Right renal pelvis (tissue), 4 donors: Measurements from ENCODE around the gene FAM120AOS. TPM values are rescaled to one million over a fixed set of nuclear protein-coding genes. Genes with fewer than 3 reads are reported as not detected.

Source experiments
- DNase-seq, 4 donors: peaks; one replicate each; pipeline ENCODE4 v3.0.0-alpha.2; 2013; ENCODE audit warnings: low read depth in 4 of 4, low spot score in 3 of 4, missing footprints in 1 of 4
- polyA plus RNA-seq, 4 donors: library from polyadenylated mRNA; unstranded; fragments of 120-200 nt; gene quantifications; one replicate each; pipeline ENCODE4 v1.2.1, GENCODE V29; 2013; ENCODE audit not compliant: insufficient read length in 4 of 4

FAM120AOS gene
- polyA plus RNA-seq, 4 donors, result 62.3 to 69.6 (median 67.1) TPM

DNA sequence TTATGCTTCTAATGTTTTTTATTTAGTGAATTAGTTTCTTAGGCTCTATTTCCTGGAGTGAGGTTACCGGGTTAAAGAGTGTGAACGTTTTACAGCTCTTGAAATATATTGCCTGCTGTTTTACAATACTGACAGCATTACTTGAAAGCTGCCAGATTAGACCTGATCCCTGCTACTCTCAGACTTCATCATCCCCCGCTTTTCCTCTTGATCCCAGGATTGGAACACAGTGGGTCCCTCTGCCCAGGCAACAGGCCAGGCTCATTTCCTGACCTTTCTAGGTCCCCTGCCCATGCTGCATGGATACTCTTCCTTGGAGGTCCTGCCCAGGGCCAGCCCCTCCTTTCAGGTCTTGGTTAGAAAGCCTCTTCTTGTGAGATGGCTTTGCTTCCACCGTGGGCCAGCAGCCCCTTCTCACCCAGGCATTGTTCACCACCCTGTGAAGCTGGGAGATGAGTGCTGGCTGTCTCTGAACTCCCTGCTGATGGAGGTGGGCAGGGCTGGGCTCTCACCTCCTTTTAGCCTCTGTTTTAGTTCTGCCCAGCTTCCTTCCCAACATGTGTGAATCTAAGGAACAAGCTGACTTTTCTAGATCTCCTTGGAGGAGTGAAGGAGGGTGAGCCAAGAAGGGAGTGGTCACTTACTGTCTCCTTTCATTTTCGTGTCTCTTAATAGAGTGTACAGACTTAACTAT is 15.5 kb upstream of the FAM120AOS start:
- peak in 3 of 4 donors; percentile 44 to 65 (median 58) for DNase-seq

DNA sequence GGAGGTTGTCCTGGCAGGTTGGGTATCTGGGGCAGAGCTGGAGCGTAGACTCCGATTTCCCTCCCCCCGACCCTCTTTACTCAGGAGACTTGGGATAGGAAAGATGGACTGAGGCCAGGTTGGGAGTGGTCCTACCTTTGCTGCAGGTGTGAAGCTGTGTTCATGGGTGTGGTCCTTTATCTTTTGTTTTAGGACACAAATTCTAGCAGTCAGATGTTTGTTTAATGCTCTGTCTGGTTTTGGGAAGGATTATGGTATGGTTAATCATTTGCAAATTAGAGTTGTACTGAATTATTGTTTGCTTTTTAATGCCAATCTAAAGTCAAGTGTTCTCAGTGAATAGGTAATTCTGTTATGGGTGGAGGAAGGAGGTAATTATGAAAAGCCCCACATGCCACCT is 14.1 kb upstream of the FAM120AOS start:
- no peak for DNase-seq

GRCh38 chr9:93467062-93467416 is 13.7 kb upstream of the FAM120AOS start:
- DNase-seq, result no peak

DNA sequence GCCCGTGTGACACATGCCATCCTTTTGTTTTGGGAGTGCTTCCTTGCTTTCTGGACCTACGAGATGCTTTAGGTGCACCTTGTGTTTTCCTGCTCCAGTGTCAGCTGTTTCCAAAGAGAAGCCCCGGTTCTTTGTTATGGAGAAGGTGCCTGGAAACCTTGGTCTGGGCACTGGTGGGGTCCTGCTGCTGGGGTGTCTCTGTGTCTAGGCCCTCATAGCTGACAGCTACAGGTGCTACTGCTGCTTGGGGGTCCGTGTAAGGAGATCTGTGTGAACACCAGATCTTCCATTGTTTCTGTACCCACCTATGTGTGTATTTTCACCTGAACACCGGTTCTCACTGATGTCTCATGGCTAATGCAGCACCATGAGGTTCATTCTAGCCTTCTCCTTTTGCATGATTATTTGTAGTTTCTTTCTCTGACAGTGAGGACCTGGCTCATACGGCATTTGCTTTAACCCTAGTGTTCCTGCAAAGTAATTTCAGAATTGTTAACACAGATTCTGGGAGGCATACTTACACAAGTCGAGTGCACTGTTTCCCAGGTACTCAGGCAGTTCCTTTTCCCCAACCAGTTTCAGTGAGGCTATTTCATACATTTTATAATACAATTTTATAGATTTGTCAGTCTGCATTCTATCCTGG is 13.2 kb upstream of the FAM120AOS start:
- no peak for DNase-seq

DNA sequence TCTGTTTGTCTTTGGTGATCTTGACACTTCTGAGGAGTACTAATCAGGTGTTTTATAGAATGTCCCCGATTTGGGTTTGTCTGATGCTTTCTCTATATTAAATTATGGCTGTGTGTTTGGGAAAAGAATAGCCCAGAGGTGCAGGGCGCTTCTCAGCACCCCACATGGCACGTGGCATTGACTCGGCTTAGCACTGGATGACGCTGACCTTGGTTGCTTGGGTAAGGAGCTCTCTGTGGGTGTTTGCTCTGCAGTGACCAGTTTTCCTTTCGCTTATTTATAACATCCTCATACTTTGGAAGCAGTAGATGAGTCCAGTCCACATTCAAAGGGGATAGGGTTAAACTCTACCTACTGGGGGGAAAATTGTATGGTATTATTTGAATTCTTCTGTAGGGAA is 12.5 kb upstream of the FAM120AOS start:
- DNase-seq, result no peak

DNA sequence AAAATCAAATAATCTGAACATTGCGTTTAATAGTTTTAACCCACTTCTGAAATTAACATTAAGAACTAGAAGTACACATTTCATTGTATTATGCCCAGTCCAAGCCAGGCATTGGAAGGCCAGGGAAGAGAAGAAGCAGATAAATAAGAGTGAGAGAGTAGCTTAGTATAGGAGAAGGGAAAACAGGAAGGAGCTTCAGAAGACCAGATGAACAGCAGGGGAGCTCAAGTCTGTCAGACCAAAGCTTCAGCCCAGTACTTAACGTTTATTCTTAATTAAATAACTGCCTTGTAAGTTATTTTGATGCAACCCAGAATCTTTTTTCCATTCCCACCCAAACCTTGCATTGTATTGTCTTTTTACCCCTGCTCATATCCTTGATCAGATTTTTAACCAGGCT is 11.5 kb upstream of the FAM120AOS start:
- DNase-seq, result no peak

- no peak for DNase-seq
These were observed 11.0 kb upstream of the FAM120AOS start for GRCh38 chr9:93464395-93464794.

DNA sequence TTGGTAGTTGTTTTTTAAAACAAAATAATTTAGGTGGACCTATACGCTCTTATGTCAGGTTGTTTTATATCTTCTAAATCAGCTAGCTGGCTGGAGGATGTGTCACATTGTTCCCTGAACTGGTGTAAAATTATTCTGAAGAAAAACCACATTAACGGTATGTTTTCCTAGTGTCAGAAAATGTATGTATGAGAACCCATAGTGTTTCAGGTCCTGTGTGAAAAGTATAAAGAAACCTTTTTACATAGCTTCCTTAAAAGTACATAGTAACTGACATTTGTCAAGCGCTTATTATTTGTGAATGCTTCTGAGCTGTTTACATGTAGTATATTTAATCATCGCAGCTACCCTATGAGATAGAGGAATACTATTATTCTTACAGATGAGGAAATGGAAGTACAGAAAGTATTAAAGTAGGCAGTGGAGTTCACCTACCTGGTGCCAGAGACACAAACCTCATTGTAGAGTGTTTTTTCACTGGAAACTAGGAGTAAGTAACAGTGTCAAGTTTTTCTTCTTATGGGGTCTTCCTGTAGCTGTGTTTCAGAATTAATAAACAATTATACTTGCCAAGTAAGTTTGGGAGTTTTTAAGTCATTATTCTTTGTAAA is 10.4 kb upstream of the FAM120AOS start:
- DNase-seq, result no peak

DNA sequence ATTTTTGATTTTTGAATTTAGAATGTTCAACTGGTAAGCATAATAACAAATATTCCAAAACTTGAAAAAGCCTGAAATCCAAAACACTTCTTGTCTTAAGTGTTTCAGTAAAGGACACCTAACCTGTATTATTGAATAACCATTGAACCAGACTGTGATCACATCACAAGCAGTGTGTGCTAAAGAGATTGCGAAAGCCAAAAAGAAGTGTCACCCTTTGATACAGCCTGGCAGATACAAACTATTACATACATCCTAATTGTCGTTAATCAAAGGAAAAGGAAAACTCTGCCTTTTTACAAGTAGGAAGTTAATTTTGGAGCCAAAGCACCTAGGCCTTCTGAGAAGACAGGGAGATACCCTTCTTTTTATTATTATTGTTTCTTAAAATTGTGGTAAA is 8.4 kb upstream of the FAM120AOS start:
- DNase-seq, result no peak

DNA sequence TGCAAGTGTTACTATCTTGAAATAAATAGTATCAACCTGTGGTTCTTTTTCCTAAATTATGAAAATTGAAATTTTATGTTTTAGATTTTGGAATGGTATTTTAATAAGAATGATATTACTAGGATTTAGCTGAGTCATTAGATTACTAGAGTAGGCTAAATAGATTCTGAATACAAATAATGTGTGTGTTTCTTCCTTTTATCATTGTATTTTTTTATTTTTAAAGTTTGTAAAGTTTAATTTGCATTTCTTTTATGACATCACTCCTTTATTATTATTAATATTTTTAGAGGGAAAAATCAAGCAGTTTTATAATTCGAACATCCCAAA is 8.0 kb upstream of the FAM120AOS start:
- DNase-seq, result no peak

DNA sequence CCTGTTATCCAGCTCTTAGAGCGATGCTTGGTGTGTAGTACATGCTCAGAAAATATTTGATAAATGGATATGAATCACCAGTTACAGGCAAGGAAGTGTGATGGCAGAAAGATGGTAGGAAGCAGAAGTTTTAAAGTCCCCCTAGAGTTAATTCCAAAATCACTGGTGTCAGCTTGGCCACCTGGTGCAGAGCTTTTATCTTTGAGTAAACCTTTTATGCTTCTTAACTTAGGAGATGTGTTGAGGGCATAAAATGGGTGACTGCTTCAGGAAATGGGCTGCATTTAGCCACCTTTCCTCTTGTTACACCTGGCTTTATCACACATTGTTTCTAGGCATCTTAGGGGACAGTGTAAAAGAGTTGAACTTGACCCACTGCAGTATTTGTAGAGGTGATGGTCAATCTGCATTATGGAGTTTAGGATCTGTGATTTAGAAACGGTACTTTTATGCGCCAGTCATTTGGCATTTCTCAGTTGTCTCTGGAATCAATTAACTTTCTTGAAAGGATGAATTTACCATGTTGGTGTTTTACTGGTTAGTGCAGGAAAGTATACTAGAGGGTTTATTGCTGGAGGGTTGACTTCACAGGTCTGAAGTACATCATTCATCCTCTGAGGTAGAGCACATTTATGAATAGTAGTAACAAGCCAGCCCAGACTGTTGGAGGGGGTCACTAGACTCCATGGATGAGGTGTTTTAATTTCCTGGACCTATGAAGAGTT is 7.5 kb upstream of the FAM120AOS start:
- no peak for DNase-seq

GRCh38 chr9:93459432-93459847 is 6.1 kb upstream of the FAM120AOS start:
- DNase-seq, result no peak

- DNase-seq, result no peak
These were observed 5.3 kb upstream of the FAM120AOS start for GRCh38 chr9:93458712-93459111.

DNA sequence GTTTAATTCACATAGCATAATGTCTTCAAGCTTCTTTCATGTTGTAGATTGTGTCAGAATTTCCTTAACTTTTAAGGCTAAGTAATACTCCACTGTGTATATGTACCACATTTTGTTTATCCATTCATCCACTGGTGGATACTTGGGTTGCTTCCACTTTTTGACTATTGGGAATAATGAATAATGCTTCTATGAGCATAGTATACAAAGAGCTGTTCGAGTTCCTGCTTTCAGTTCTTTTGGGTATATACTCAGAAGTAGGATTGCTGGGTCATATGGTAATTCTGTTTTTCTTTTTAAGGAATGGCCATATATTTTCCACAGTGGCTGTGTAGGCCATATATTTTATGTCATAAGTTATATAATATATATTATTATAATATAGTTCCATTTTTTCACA is 3.6 kb upstream of the FAM120AOS start:
- DNase-seq, result no peak

GRCh38 chr9:93456504-93456903 is 3.1 kb upstream of the FAM120AOS start:
- DNase-seq, result no peak

DNA sequence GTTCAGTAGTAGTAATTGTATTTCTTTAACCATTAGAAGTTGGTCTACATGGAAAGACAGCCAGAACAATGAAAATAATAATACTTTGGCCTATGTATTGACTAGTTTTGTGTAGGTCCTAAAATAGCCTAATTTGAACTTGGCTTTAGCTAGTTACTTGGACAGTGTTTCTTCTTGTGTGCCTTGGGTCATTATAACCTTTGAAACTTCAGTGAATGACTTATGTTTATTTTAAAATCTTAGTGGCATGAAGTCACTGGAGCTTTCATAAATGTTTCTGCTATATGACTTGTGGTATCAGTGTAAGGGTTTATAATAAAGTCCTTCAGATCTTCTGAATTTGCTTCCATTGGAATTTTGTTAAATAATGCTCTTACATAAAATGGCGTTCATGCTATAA is 2.6 kb upstream of the FAM120AOS start:
- no peak for DNase-seq

DNA sequence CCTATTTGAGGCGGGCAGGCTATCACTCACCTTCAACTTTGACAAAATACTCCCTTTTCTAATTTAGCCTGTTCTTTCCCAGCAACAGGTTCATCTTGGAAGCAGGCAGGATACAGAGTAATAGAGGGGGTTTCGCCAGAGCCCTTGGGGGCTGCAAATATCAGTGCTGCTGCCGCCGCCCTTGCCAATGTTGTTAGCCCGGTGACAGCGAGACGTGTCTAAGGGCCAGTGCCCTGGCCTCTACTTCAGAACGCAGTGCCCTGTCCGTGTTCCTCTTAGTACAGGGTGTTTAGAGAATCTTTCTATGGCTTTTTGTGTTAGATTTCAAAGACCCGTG is 703 bp downstream of the FAM120AOS start:
- no peak for DNase-seq

DNA sequence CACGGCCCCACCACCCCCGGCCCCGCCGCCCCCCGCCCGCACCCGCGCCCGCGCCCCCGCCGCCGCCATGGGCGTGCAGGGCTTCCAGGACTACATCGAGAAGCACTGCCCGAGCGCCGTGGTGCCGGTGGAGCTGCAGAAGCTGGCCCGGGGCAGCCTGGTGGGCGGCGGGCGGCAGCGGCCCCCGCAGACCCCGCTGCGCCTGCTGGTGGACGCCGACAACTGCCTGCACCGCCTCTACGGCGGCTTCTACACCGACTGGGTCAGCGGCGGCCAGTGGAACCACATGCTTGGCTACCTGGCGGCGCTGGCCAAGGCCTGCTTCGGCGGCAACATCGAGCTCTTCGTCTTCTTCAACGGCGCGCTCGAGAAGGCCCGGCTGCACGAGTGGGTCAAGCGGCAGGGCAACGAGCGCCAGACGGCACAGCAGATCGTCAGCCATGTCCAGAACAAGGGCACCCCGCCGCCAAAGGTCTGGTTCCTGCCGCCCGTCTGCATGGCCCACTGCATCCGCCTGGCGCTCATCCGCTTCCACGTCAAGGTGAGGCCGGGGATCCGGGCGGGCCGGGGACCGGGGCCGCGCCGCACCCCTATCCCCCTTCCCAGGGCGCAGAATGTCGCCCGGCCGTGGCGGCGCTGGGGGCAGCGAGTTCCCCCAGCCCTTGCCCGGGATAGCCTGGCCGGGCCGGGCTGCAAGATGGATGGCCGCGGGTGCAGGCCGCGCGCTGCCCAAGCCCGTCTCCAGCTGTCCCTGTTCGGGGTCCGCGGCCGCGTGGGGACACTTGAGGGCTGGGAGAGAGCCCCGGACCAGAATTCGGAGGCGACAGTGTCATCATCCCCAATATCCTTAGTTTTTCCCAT is 1.3 kb downstream of the FAM120AOS start:
- DNase-seq, result peak in 1 of 4 donors; percentile 49

- DNase-seq, result peak in 3 of 4 donors; percentile 53 to 71 (median 61)
These were observed 2.2 kb downstream of the FAM120AOS start, which contains the start of gene FAM120A for GRCh38 chr9:93450945-93451815. TSS of gene FAM120A (plus strand) at chr9:93451685. CDS start at chr9:93451916, 231 bp downstream.

DNA sequence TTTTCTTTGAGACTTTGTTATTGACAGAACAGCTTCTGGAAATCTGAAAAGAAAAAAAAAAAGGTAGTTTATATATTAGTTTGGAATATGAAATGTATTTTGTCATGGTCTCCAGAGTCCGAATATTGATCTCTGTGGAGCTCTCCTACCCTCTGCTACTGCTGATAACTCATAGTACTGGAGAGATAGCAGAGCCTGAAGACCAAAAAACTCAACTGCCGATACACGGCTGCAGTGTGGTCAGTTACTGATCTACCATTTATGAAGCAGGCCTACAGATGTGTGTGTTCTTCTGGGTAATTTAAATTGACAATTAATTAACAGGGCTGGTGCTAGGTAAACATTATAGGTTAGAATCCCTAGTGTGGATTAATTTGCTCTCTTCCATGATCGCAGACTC is 5.7 kb downstream of the FAM120AOS start:
- no peak for DNase-seq
